Peyer's patch (tissue), 4 donors: ENCODE data around the gene CYP27C1. TPM values are rescaled to one million over a fixed set of nuclear protein-coding genes. Genes with fewer than 3 reads are reported as not detected.

Source experiments
- DNase-seq, 3 donors: peaks; one replicate each; pipeline ENCODE4 v3.0.0-alpha.2; 2017 to 2019
- H3K27ac ChIP-seq, 4 donors: fragments of 200-600 bp; sonication (generic); one replicate each; pipeline ENCODE4 v1.5.1; 2016 to 2019
- H3K27me3 ChIP-seq, 2 donors: fragments of 200-600 bp; sonication (generic); one replicate each; pipeline ENCODE4 v1.5.1; 2019
- H3K36me3 ChIP-seq, 3 donors: fragments of 200-600 bp; sonication (generic); one replicate each; pipeline ENCODE4 v1.5.1; 2016 to 2019
- H3K4me1 ChIP-seq, 4 donors: fragments of 200-600 bp; sonication (generic); one replicate each; pipeline ENCODE4 v1.5.1; 2016 to 2019
- H3K4me3 ChIP-seq, 4 donors: fragments of 200-600 bp; sonication (generic); 1 replicate in 3 of 4; 2 replicates in 1 of 4; pipeline ENCODE4 v1.5.1; 2016 to 2019; ENCODE audit warnings: mild to moderate bottlenecking in 1 of 4
- H3K9me3 ChIP-seq, 4 donors: fragments of 200-600 bp; sonication (generic); one replicate each; pipeline ENCODE4 v1.5.1; 2016 to 2019; ENCODE audit warnings: mild to moderate bottlenecking in 1 of 4
- CTCF ChIP-seq, 6 experiments: fragments of 450-650 bp in 4 of 6; fragments of 200-600 bp in 2 of 6; sonication (generic) in 1 of 6; IDR thresholded peaks; one replicate each; pipeline ENCODE4 v1.5.1; 2017 to 2019; ENCODE audit warnings: antibody characterized with exemption in 6 of 6, mild to moderate bottlenecking in 3 of 6, moderate library complexity in 1 of 6
- POLR2A ChIP-seq, 2 donors: fragments of 450-650 bp; IDR thresholded peaks; one replicate each; pipeline ENCODE4 v1.5.1; 2017; ENCODE audit warnings: antibody characterized with exemption in 2 of 2, mild to moderate bottlenecking in 2 of 2, moderate library complexity in 2 of 2
- total RNA-seq, 4 donors: library from RNA; depleted of rRNA; stranded (reverse); fragments of >200 nt; gene quantifications; one replicate each; pipeline ENCODE4 v1.1.0, GENCODE V29; 2016

Gene CYP27C1
- total RNA-seq, 4 donors from 2014 or later, result 0.13 TPM; not detected in 3

- DNase-seq, result no peak
- H3K4me1 ChIP-seq, result peaks cover 0 to 9% (median 0%) of the 10 kb centered on the region in 4 donors
- H3K27ac ChIP-seq, result no peak overlapping the region
- no peak overlapping the region for H3K4me3 ChIP-seq
- H3K27me3 ChIP-seq, result no peaks in the 10 kb centered on the region
- TF ChIP-seq POLR2A (IDR thresholded peaks at IDR 0.05) (no peak), CTCF (IDR thresholded peaks at IDR 0.05) (no peak)
- H3K9me3 ChIP-seq, result no peaks in the 10 kb centered on the region
- H3K36me3 ChIP-seq, result no peaks in the 10 kb centered on the region
Measured at GRCh38 chr2:127179766-127180165, 40.3 kb downstream of the CYP27C1 start.

- no peaks in the 10 kb centered on the region for H3K27me3 ChIP-seq
- TF ChIP-seq POLR2A (IDR thresholded peaks at IDR 0.05), result no peak
- no peak for TF ChIP-seq CTCF (IDR thresholded peaks at IDR 0.05)
- no peaks in the 10 kb centered on the region for H3K36me3 ChIP-seq
- H3K4me1 ChIP-seq, result peaks cover 0 to 14% (median 0%) of the 10 kb centered on the region in 4 donors
- H3K4me3 ChIP-seq, result no peak overlapping the region
- peak overlapping the region in 2 of 4 donors; percentile 60 to 73 for H3K27ac ChIP-seq
- DNase-seq, result no peak
- H3K9me3 ChIP-seq, result no peaks in the 10 kb centered on the region
Measured at GRCh38 chr2:127177617-127178263, 42.4 kb downstream of the CYP27C1 start.

DNA sequence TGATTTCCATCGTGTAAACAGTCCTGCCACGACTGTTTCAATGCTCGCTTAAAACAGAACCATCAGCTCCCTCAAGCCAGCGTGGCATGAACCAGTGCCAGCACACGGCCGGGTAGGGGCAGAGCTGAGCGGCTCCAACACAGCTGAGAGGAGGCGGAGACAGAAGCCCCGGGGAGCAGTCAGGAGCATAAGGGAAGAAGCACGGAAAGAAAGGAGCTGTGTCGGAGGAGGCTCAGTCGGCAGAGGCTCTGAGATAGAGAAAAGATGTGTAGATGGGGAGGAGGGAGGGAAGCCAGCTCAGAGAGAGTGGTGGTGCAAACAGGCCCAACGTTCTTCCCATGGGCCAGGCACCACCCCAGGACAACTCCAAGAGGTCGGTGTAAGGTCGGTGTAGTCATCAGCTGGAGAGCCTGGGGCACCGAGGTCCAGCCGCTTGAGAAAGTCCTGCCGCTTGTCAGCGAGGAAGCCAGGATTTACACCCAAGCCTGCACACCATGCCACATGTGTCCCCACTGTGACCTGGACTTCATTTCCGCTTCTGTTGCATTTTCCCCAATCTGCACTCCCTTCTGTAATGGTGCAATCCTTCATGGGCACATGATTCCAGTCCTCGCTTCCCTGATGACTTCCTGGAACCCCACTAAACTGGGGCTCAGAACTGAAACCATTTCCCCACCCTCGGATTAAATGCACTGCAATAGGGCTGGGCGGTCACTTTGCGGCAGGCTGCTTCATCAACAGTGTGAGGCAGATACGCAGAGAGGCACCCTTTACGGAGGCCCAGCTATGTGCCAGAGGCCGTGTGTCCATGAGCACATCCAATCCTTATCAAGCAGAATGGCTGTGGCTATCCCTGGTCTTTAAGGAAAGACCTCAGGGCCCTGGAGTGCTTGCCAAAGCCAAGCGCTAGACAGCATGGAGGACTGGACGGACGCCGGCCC is 43.5 kb downstream of the CYP27C1 start:
- no peaks in the 10 kb centered on the region for H3K27me3 ChIP-seq
- no peak overlapping the region for H3K4me3 ChIP-seq
- H3K27ac ChIP-seq, result peak overlapping the region in 3 of 4 donors; percentile 28 to 73 (median 60)
- H3K36me3 ChIP-seq, result no peaks in the 10 kb centered on the region
- TF ChIP-seq POLR2A (IDR thresholded peaks at IDR 0.05) (no peak), CTCF (IDR thresholded peaks at IDR 0.05) (no peak)
- H3K4me1 ChIP-seq, result peaks cover 0 to 14% (median 0%) of the 10 kb centered on the region in 4 donors
- H3K9me3 ChIP-seq, result no peaks in the 10 kb centered on the region
- DNase-seq, result no peak

GRCh38 chr2:127175751-127176354 is 44.2 kb downstream of the CYP27C1 start:
- no peaks in the 10 kb centered on the region for H3K36me3 ChIP-seq
- no peak for DNase-seq
- peak overlapping the region in 3 of 4 donors; percentile 32 to 73 (median 60) for H3K27ac ChIP-seq
- H3K27me3 ChIP-seq, result no peaks in the 10 kb centered on the region
- no peak overlapping the region for H3K4me3 ChIP-seq
- TF ChIP-seq POLR2A (IDR thresholded peaks at IDR 0.05) (no peak), CTCF (IDR thresholded peaks at IDR 0.05) (no peak)
- no peaks in the 10 kb centered on the region for H3K9me3 ChIP-seq
- peaks cover 0 to 14% (median 0%) of the 10 kb centered on the region in 4 donors for H3K4me1 ChIP-seq

GRCh38 chr2:127175041-127175721 is 44.9 kb downstream of the CYP27C1 start:
- H3K27ac ChIP-seq, result peak overlapping the region in 3 of 4 donors; percentile 32 to 73 (median 60)
- TF ChIP-seq POLR2A (IDR thresholded peaks at IDR 0.05) (no peak), CTCF (IDR thresholded peaks at IDR 0.05) (no peak)

More at GRCh38 chr2:127175041-127175721, 44.9 kb downstream of the CYP27C1 start:
- Histone ChIP-seq H3K9me3 (no peaks in the 10 kb centered on the region), H3K4me1 (peaks cover 0 to 14% (median 0%) of the 10 kb centered on the region in 4 donors), H3K27me3 (no peaks in the 10 kb centered on the region), H3K4me3 (no peak overlapping the region), H3K36me3 (no peaks in the 10 kb centered on the region)
- peak in 1 of 3 donors; percentile 59 for DNase-seq
